Measurements from ENCODE around the gene TNRC6C.

Gene TNRC6C

GRCh38 chr17:78040440-78041385, 82.2 kb downstream of the TNRC6C start:
- H3K4me3 ChIP-seq (ENCODE audit: low read depth, low read length) = no peak overlapping the region
- TF ChIP-seq CTCF (IDR thresholded peaks at IDR 0.05; ENCODE audit: borderline replicate concordance, insufficient read depth, low read depth, low read length) = 0 out of 2 replicates have a peak, but pooled peaks have one; percentile 7

- no peak for TF ChIP-seq CTCF (IDR thresholded peaks at IDR 0.05; ENCODE audit: borderline replicate concordance, insufficient read depth, low read depth, low read length)
- no peak overlapping the region for H3K4me3 ChIP-seq (ENCODE audit: low read depth, low read length)
These were observed 83.1 kb downstream of the TNRC6C start for GRCh38 chr17:78041386-78042179.

- no peak for TF ChIP-seq CTCF (IDR thresholded peaks at IDR 0.05; ENCODE audit: borderline replicate concordance, insufficient read depth, low read depth, low read length)
- H3K4me3 ChIP-seq (ENCODE audit: low read depth, low read length) = no peak overlapping the region
These were observed 84.0 kb downstream of the TNRC6C start for GRCh38 chr17:78042542-78042941.

GRCh38 chr17:78043031-78043430, 84.5 kb downstream of the TNRC6C start:
- no peak overlapping the region for H3K4me3 ChIP-seq (ENCODE audit: low read depth, low read length)
- TF ChIP-seq CTCF (IDR thresholded peaks at IDR 0.05; ENCODE audit: borderline replicate concordance, insufficient read depth, low read depth, low read length) = no peak

- TF ChIP-seq CTCF (IDR thresholded peaks at IDR 0.05; ENCODE audit: borderline replicate concordance, insufficient read depth, low read depth, low read length) = no peak
- no peak overlapping the region for H3K4me3 ChIP-seq (ENCODE audit: low read depth, low read length)
These were observed 85.9 kb downstream of the TNRC6C start for GRCh38 chr17:78044280-78044835.

- TF ChIP-seq CTCF (IDR thresholded peaks at IDR 0.05; ENCODE audit: borderline replicate concordance, insufficient read depth, low read depth, low read length) = no peak
- no peak overlapping the region for H3K4me3 ChIP-seq (ENCODE audit: low read depth, low read length)
These were observed 86.8 kb downstream of the TNRC6C start for GRCh38 chr17:78045316-78045715.

All from GM12875 (cell line).